Fibroblast of upper back skin (primary cell): ENCODE measurements around the gene GABBR2.
"Not testable (repeated sequence)": the region's sequence is repeated elsewhere in the genome, so short reads cannot be mapped to it uniquely, and the experiment has no call there.

Experiments used
- DNase-seq: peaks from one replicate; pipeline ENCODE4 v3.0.0-alpha.2; 2013

The GABBR2 gene

GRCh38 chr9:98311541-98311940 is 397.2 kb downstream of the GABBR2 start:
- no peak for DNase-seq

GRCh38 chr9:98310752-98311392 is 397.9 kb downstream of the GABBR2 start:
- DNase-seq: no peak

- no peak for DNase-seq
Observed at GRCh38 chr9:98306384-98307145, 402.2 kb downstream of the GABBR2 start.

- no peak for DNase-seq
Observed at GRCh38 chr9:98304381-98304780, 404.4 kb downstream of the GABBR2 start.

- no peak for DNase-seq
Observed at GRCh38 chr9:98303633-98304125, 405.1 kb downstream of the GABBR2 start.

GRCh38 chr9:98302938-98303632 is 405.6 kb downstream of the GABBR2 start:
- no peak for DNase-seq

GRCh38 chr9:98302150-98302549 is 406.6 kb downstream of the GABBR2 start:
- DNase-seq: no peak

GRCh38 chr9:98300611-98301010 is 408.1 kb downstream of the GABBR2 start:
- DNase-seq: no peak

GRCh38 chr9:98298476-98298875 is 410.3 kb downstream of the GABBR2 start:
- no peak for DNase-seq

GRCh38 chr9:98295824-98296223 is 412.9 kb downstream of the GABBR2 start:
- DNase-seq: no peak

GRCh38 chr9:98291820-98292219 is 416.9 kb downstream of the GABBR2 start:
- no peak for DNase-seq

- no peak for DNase-seq
Observed at GRCh38 chr9:98290411-98290810, 418.3 kb downstream of the GABBR2 start.

- DNase-seq: no peak
Observed at GRCh38 chr9:98289614-98290201, 419.0 kb downstream of the GABBR2 start.

- DNase-seq: no peak
Observed at GRCh38 chr9:98288881-98289280, 419.9 kb downstream of the GABBR2 start.

GRCh38 chr9:98287384-98287783 is 421.4 kb downstream of the GABBR2 start:
- no peak for DNase-seq

- DNase-seq: no peak
Observed at GRCh38 chr9:98285446-98285845, 423.3 kb downstream of the GABBR2 start.

GRCh38 chr9:98284754-98285153 is 424.0 kb downstream of the GABBR2 start:
- DNase-seq: no peak

GRCh38 chr9:98283143-98283542 is 425.6 kb downstream of the GABBR2 start:
- DNase-seq: not testable (repeated sequence)

- DNase-seq: no peak
Observed at GRCh38 chr9:98281281-98281680, 427.5 kb downstream of the GABBR2 start.

GRCh38 chr9:98280574-98280973 is 428.2 kb downstream of the GABBR2 start:
- no peak for DNase-seq

GRCh38 chr9:98280162-98280561 is 428.6 kb downstream of the GABBR2 start:
- DNase-seq: no peak

GRCh38 chr9:98276907-98277469 is 431.7 kb downstream of the GABBR2 start:
- DNase-seq: no peak

- DNase-seq: no peak
Observed at GRCh38 chr9:98275159-98275558, 433.6 kb downstream of the GABBR2 start.
